HepG2 (cell line): ENCODE data around the gene MAP3K3. TPM values are rescaled to one million over a fixed set of nuclear protein-coding genes. Genes with fewer than 3 reads are reported as not detected.

Experiments used
- ATAC-seq: fragments of 200-7000 bp; cut with Tn5 transposase; 3 replicates; pipeline ENCODE4 v1.9.1; 2020; ENCODE audit warnings: mild to moderate bottlenecking, moderate library complexity
- BruUV-seq: library from RNA; stranded (reverse); fragments of 400-500 nt; replicated peaks from 2 replicates; lab custom pipeline; 2021; lab: Mats Ljungman, UMichigan
- CTCF ChIA-PET: fragments of 300-600 bp; formaldehyde crosslinking; extraction: SDS; loops from one replicate; lab custom pipeline; 2021; ENCODE audit warnings: low total read pairs, inconsistent platforms, low intra/inter-chr PET ratio; lab: Yijun Ruan, JAX
- POLR2A ChIA-PET: fragments of 350-600 bp; sonication (Branson Sonifier 250); formaldehyde crosslinking; loops from one replicate; lab custom pipeline; 2020; ENCODE audit warnings: antibody characterized with exemption, inconsistent platforms; lab: Yijun Ruan, JAX
- DNase-seq: peaks from one replicate; pipeline ENCODE4 v3.0.0-alpha.2; 2015; ENCODE audit warnings: low spot score
- FAIRE-seq: peaks from 3 replicates; lab custom pipeline; 2011; peaks lifted over from hg19 to GRCh38; lab: Jason Lieb, UNC
- H2AFZ ChIP-seq: one replicate; pipeline ENCODE4 v1.6.1; 2011; ENCODE audit warnings: low read length, inconsistent platforms
- H3K27ac ChIP-seq: fragments of 300-600 bp; 3 replicates; pipeline ENCODE4 v1.8.0; 2011; ENCODE audit warnings: mixed run types, mild to moderate bottlenecking, mixed read lengths, low read length, inconsistent platforms; ENCODE audit not compliant: insufficient read depth; ENCODE audit errors: extremely low read length
- H3K27me3 ChIP-seq, 2 experiments: fragments of 200-600 bp in 1 of 2; 2 replicates in 1 of 2; 3 replicates in 1 of 2; pipeline versions ENCODE4 v1.6.0 to v1.8.0; 2011; ENCODE audit warnings: low read length in 2 of 2, mild to moderate bottlenecking in 2 of 2, moderate library complexity in 2 of 2, inconsistent platforms in 1 of 2; ENCODE audit not compliant: insufficient read depth in 2 of 2, control insufficient read depth in 1 of 2
- H3K36me3 ChIP-seq, 2 experiments: fragments of 200-600 bp in 1 of 2; replicated peaks in 1 of 2; 2 replicates in 1 of 2; 3 replicates in 1 of 2; pipeline versions ENCODE4 v1.5.1 to v1.8.0; 2011; ENCODE audit warnings: low read length in 2 of 2, inconsistent platforms in 1 of 2; ENCODE audit not compliant: insufficient read depth in 2 of 2, control insufficient read depth in 1 of 2
- H3K4me1 ChIP-seq: 2 replicates; pipeline ENCODE4 v1.5.1; 2012; ENCODE audit warnings: low read length, inconsistent platforms; ENCODE audit not compliant: insufficient read depth
- H3K4me2 ChIP-seq: 2 replicates; pipeline ENCODE4 v1.6.0; 2011; ENCODE audit warnings: low read depth, low read length, inconsistent platforms
- H3K4me3 ChIP-seq, 3 experiments: fragments of 200-600 bp in 1 of 3; sonication (generic), shearing (Covaris generic) in 1 of 3; replicated peaks in 1 of 3; 2 replicates each; pipeline ENCODE4 v1.5.1; 2011 to 2016; ENCODE audit warnings: low read length in 3 of 3, inconsistent platforms in 2 of 3, low read depth in 2 of 3, mild to moderate bottlenecking in 2 of 3, control low read depth in 1 of 3, mixed read lengths in 1 of 3; ENCODE audit not compliant: insufficient read depth in 1 of 3
- H3K79me2 ChIP-seq: one replicate; pipeline ENCODE4 v1.6.1; 2011; ENCODE audit warnings: low read length, inconsistent platforms; ENCODE audit not compliant: insufficient read depth
- H3K9ac ChIP-seq: 2 replicates; pipeline ENCODE4 v1.6.0; 2011; ENCODE audit warnings: mild to moderate bottlenecking, low read depth, low read length, inconsistent platforms; ENCODE audit not compliant: insufficient read depth
- H3K9me3 ChIP-seq: 2 replicates; pipeline ENCODE4 v1.5.1; 2012; ENCODE audit warnings: mild to moderate bottlenecking, low read length
- H4K20me1 ChIP-seq: 2 replicates; pipeline ENCODE4 v1.6.0; 2011; ENCODE audit warnings: inconsistent platforms, mild to moderate bottlenecking, low read length, moderate library complexity; ENCODE audit not compliant: insufficient read depth
- KAT7 ChIP-seq: IDR thresholded peaks from 2 replicates; pipeline ENCODE4 v1.6.1; 2018; ENCODE audit warnings: borderline replicate concordance, missing compliant biosample characterization
- KDM5B ChIP-seq: sonication (generic); formaldehyde crosslinking; IDR thresholded peaks from 2 replicates; pipeline ENCODE4 v1.4.0; 2020; ENCODE audit warnings: missing genetic modification reagents, mild to moderate bottlenecking, borderline replicate concordance
- KLF15 ChIP-seq: sonication (generic); formaldehyde crosslinking; IDR thresholded peaks from 2 replicates; pipeline ENCODE4 v1.8.1; 2023; ENCODE audit warnings: borderline replicate concordance, mild to moderate bottlenecking, inconsistent platforms, missing genetic modification reagents, mixed read lengths
- SNAI1 ChIP-seq: sonication (generic); formaldehyde crosslinking; IDR thresholded peaks from 2 replicates; pipeline ENCODE4 v1.5.0; 2020; ENCODE audit warnings: mild to moderate bottlenecking, missing genetic modification reagents, borderline replicate concordance
- ZNF24 ChIP-seq: fragments of 450-650 bp; IDR thresholded peaks from 2 replicates; pipeline ENCODE4 v1.6.1; 2017; ENCODE audit warnings: antibody characterized with exemption, mild to moderate bottlenecking
- ZNF3 ChIP-seq: IDR thresholded peaks from 2 replicates; pipeline ENCODE4 v1.7.0; 2017; ENCODE audit warnings: inconsistent platforms
- WGBS: methylation state at CpG from one replicate; pipeline ENCODE4 v1.1.6; 2017; ENCODE audit warnings: low lambda C conversion rate; 5-methylcytosine and 5-hydroxymethylcytosine counted together
- in situ Hi-C: cut with HindIII; loops from 2 replicates; pipeline ENCODE4 v1.10.0; 2017; ENCODE audit warnings: low pct_unique_long_range_greater_than_20kb; ENCODE audit not compliant: extremely low pct_ligation_motif_present
- intact Hi-C: fragments of 100-400 bp; cut with micrococcal nuclease; formaldehyde crosslinking; loops from one replicate; pipeline ENCODE4 v1.10.0; 2022; ENCODE audit not compliant: unreplicated experiment
- polyA plus RNA-seq, 8 experiments: library from polyadenylated mRNA; depleted of rRNA in 3 of 8; stranded (reverse) in 7 of 8; unstranded in 1 of 8; fragments of >200 nt; fragmentation: Illumina TruSeq in 4 of 8; extraction: Trizol in 4 of 8; gene quantifications; 2 replicates each; pipeline versions ENCODE4 v1.2.1 to v1.2.3, GENCODE V29; 2011 to 2016; ENCODE audit warnings: low read depth in 4 of 8, missing spikeins in 1 of 8, mixed read lengths in 1 of 8; ENCODE audit not compliant: insufficient read depth in 1 of 8
- total RNA-seq, 5 experiments: library from RNA; depleted of rRNA; stranded (reverse); fragments of >200 nt; fragmentation: Illumina TruSeq; extraction: Trizol; gene quantifications; 2 replicates each; pipeline ENCODE4 v1.2.3, GENCODE V29; 2016; ENCODE audit warnings: low read depth in 1 of 5
- TF ChIP-seq, protein P1 (sequence below): IDR thresholded peaks from 2 replicates; pipeline ENCODE4 v1.6.1; 2016; ENCODE audit warnings: low read depth
- TF ChIP-seq, protein P2 (sequence below): sonication (generic); formaldehyde crosslinking; IDR thresholded peaks from 2 replicates; pipeline ENCODE4 v1.4.0; 2020; ENCODE audit warnings: missing genetic modification reagents
- TF ChIP-seq, protein P3 (sequence below): sonication (generic); formaldehyde crosslinking; IDR thresholded peaks from 2 replicates; pipeline ENCODE4 v1.8.1; 2023; ENCODE audit warnings: missing genetic modification reagents, mild to moderate bottlenecking, borderline replicate concordance
- TF ChIP-seq, protein P4 (sequence below): sonication (generic); formaldehyde crosslinking; IDR thresholded peaks from 2 replicates; pipeline ENCODE4 v1.5.1; 2020; ENCODE audit warnings: missing genetic modification reagents, mild to moderate bottlenecking, borderline replicate concordance

MAP3K3 gene
- total and polyA plus RNA-seq, 2 of the 13 experiments (the other 11 are each of a cell fraction or from before 2014, with no cell fraction given) = 17.7 to 21.8 TPM

DNA sequence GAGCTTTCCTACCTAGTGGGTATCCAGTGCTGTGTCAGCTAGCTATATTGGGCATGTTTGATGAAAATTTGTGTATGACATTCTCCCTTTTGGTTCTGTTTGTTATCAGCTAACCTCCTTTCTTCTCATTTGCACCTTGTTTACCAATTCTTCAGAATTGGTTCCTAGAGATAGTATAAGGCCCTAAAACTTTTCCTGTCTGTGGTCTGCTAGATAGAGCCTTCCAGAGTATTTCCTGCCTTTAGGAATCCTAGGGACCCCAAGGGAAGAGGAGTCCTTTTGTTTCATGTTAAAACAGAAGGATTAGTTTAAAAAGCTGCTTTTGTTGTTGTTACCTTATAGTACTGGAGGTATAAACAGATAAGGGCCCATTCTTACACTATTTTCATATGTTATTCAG is 11.5 kb downstream of the MAP3K3 start (continued):
- TF ChIP-seq, protein P1, sequence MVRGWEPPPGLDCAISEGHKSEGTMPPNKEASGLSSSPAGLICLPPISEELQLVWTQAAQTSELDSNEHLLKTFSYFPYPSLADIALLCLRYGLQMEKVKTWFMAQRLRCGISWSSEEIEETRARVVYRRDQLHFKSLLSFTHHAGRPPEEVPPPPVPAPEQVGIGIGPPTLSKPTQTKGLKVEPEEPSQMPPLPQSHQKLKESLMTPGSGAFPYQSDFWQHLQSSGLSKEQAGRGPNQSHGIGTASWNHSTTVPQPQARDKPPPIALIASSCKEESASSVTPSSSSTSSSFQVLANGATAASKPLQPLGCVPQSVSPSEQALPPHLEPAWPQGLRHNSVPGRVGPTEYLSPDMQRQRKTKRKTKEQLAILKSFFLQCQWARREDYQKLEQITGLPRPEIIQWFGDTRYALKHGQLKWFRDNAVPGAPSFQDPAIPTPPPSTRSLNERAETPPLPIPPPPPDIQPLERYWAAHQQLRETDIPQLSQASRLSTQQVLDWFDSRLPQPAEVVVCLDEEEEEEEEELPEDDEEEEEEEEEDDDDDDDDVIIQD = no peak
- TF ChIP-seq ZNF24 (no peak), KAT7 (CRISPR knock-in tag) (no peak)
- TF ChIP-seq, protein P2, sequence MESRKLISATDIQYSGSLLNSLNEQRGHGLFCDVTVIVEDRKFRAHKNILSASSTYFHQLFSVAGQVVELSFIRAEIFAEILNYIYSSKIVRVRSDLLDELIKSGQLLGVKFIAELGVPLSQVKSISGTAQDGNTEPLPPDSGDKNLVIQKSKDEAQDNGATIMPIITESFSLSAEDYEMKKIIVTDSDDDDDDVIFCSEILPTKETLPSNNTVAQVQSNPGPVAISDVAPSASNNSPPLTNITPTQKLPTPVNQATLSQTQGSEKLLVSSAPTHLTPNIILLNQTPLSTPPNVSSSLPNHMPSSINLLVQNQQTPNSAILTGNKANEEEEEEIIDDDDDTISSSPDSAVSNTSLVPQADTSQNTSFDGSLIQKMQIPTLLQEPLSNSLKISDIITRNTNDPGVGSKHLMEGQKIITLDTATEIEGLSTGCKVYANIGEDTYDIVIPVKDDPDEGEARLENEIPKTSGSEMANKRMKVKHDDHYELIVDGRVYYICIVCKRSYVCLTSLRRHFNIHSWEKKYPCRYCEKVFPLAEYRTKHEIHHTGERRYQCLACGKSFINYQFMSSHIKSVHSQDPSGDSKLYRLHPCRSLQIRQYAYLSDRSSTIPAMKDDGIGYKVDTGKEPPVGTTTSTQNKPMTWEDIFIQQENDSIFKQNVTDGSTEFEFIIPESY (CRISPR knock-in tag) = no peak
- TF ChIP-seq, all 625 proteins: peak for 0

DNA sequence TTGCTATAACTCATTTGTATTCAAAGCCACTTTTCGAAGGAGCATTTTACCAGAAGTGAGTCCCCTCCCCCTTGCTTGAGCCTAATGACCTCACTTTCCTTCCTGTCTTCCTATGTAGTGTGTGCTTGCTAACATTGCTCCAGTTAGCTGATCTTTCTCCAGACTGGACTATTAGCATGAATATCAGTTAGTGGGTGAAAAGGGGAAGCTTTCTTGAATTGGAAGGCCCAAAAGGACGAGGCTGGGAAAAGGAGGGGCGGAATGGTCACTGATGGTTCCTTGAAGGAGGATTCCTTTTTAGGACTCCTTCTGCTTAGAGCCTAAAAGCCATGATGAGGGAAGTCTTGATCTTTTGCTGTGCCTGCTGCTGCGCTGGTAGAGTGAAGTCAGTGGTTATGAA is 11.9 kb downstream of the MAP3K3 start:
- no peak for TF ChIP-seq KDM5B (CRISPR knock-in tag)
- TF ChIP-seq SNAI1 (CRISPR knock-in tag) = no peak
- no peak for TF ChIP-seq ZNF3
- TF ChIP-seq, protein P3, sequence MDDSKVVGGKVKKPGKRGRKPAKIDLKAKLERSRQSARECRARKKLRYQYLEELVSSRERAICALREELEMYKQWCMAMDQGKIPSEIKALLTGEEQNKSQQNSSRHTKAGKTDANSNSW (CRISPR knock-in tag) = no peak
- no peak for TF ChIP-seq KLF15
- TF ChIP-seq, protein P4, sequence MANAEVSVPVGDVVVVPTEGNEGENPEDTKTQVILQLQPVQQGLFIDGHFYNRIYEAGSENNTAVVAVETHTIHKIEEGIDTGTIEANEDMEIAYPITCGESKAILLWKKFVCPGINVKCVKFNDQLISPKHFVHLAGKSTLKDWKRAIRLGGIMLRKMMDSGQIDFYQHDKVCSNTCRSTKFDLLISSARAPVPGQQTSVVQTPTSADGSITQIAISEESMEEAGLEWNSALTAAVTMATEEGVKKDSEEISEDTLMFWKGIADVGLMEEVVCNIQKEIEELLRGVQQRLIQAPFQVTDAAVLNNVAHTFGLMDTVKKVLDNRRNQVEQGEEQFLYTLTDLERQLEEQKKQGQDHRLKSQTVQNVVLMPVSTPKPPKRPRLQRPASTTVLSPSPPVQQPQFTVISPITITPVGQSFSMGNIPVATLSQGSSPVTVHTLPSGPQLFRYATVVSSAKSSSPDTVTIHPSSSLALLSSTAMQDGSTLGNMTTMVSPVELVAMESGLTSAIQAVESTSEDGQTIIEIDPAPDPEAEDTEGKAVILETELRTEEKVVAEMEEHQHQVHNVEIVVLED (CRISPR knock-in tag) = no peak
- ATAC-seq (no peak), FAIRE-seq (no peak), DNase-seq (no peak)
- 97% methylated on average over 4 of the region's 4 CpGs for WGBS
- in situ Hi-C loops (no loop called here), intact Hi-C loops (no loop called here)
- Histone ChIP-seq H4K20me1 (no peaks in the 10 kb centered on the region), H3K27ac (no peak overlapping the region), H2AFZ (no peak overlapping the region), H3K4me2 (no peak overlapping the region), H3K27me3 (no peaks in the 10 kb centered on the region), H3K79me2 (no peaks in the 10 kb centered on the region), H3K9me3 (no peaks in the 10 kb centered on the region), H3K4me1 (peaks cover 10% of the 10 kb centered on the region), H3K9ac (no peak overlapping the region), H3K4me3 (no peak overlapping the region), H3K36me3 (peaks cover 11 to 39% of the 10 kb centered on the region in 2 experiments)
- no TSS peak for BruUV-seq
- POLR2A ChIA-PET = interaction anchor here (2.3 kb wide), 1 partner anchor 12 kb away, joined by 6 read pairs; the partner anchor contains the start of gene MAP3K3
- CTCF ChIA-PET = no interaction called here
